GM12878 (cell line): ENCODE data around the gene MAPK8IP3. TPM values are rescaled to one million over a fixed set of nuclear protein-coding genes. Genes with fewer than 3 reads are reported as not detected.

Experiments
- ATAC-seq: fragments of 200-7000 bp; cut with Tn5 transposase; 3 replicates; pipeline ENCODE4 v1.9.1; 2020; ENCODE audit warnings: mild to moderate bottlenecking, moderate library complexity
- BruUV-seq: library from RNA; stranded (reverse); fragments of 400-500 nt; replicated peaks from 2 replicates; lab custom pipeline; 2021; lab: Mats Ljungman, UMichigan
- CTCF ChIA-PET: fragments of 300-600 bp; sonication (Branson Sonifier 250); formaldehyde crosslinking; extraction: SDS; loops from one replicate; lab custom pipeline; 2021; ENCODE audit warnings: inconsistent platforms; lab: Yijun Ruan, JAX
- POLR2A ChIA-PET: fragments of 350-600 bp; formaldehyde crosslinking; extraction: SDS; loops from one replicate; lab custom pipeline; 2021; ENCODE audit warnings: inconsistent platforms; lab: Charles Lee
- RAD21 ChIA-PET: fragments of 300-600 bp; sonication (Branson Sonifier 250); formaldehyde crosslinking; loops from one replicate; lab custom pipeline; 2023; ENCODE audit warnings: antibody characterized with exemption; ENCODE audit not compliant: unreplicated experiment; lab: Charles Lee
- SMC1A ChIA-PET: fragments of 300-600 bp; sonication (Branson Sonifier 250); formaldehyde crosslinking; loops from one replicate; lab custom pipeline; 2023; ENCODE audit not compliant: unreplicated experiment, uncharacterized antibody; lab: Charles Lee
- DNase-seq: peaks from one replicate; pipeline ENCODE4 v3.0.0-alpha.2; 2011; ENCODE audit warnings: low read depth, low spot score
- FAIRE-seq: peaks from 3 replicates; lab custom pipeline; 2011; peaks lifted over from hg19 to GRCh38; lab: Jason Lieb, UNC
- H2AFZ ChIP-seq: 2 replicates; pipeline ENCODE4 v1.6.0; 2011; ENCODE audit warnings: low read depth, low read length, control low read depth; ENCODE audit not compliant: control insufficient read depth
- H3K27ac ChIP-seq: 2 replicates; pipeline ENCODE4 v1.5.1; 2011; ENCODE audit warnings: control low read depth; ENCODE audit not compliant: control insufficient read depth, insufficient read depth
- H3K27me3 ChIP-seq, 2 experiments: replicated peaks in 1 of 2; 2 replicates each; pipeline versions ENCODE4 v1.6.0 to v1.6.1; 2011; ENCODE audit warnings: low read length in 1 of 2; ENCODE audit not compliant: control insufficient read depth in 2 of 2, insufficient read depth in 2 of 2
- H3K36me3 ChIP-seq, 2 experiments: 2 replicates each; pipeline ENCODE4 v1.5.1; 2011; ENCODE audit warnings: low read length in 1 of 2; ENCODE audit not compliant: control insufficient read depth in 2 of 2, insufficient read depth in 2 of 2
- H3K4me1 ChIP-seq: 2 replicates; pipeline ENCODE4 v1.6.1; 2011; ENCODE audit warnings: mild to moderate bottlenecking, low read length, moderate library complexity, mixed read lengths; ENCODE audit not compliant: control insufficient read depth, insufficient read depth
- H3K4me2 ChIP-seq: 2 replicates; pipeline ENCODE4 v1.6.0; 2011; ENCODE audit warnings: control low read depth; ENCODE audit not compliant: control insufficient read depth, insufficient read depth
- H3K4me3 ChIP-seq: fragments of 200-600 bp; sonication (generic); 2 replicates; pipeline ENCODE4 v1.5.1; 2016
- H3K79me2 ChIP-seq: 2 replicates; pipeline ENCODE4 v1.6.0; 2011; ENCODE audit warnings: low read length; ENCODE audit not compliant: control insufficient read depth, insufficient read depth
- H3K9ac ChIP-seq: 2 replicates; pipeline ENCODE4 v1.8.0; 2011; ENCODE audit warnings: low read length, control low read depth, mixed read lengths; ENCODE audit not compliant: control insufficient read depth, insufficient read depth
- H3K9me3 ChIP-seq: replicated peaks from 3 replicates; pipeline ENCODE4 v1.5.1; 2011; ENCODE audit warnings: mild to moderate bottlenecking, low read length; ENCODE audit not compliant: control insufficient read depth, insufficient read depth
- H4K20me1 ChIP-seq: 2 replicates; pipeline ENCODE4 v1.6.0; 2011; ENCODE audit not compliant: control insufficient read depth, insufficient read depth
- IRF5 ChIP-seq: fragments of 450-650 bp; IDR thresholded peaks from 2 replicates; pipeline ENCODE4 v1.6.1; 2017; ENCODE audit warnings: borderline replicate concordance
- MTA2 ChIP-seq: fragments of 450-650 bp; IDR thresholded peaks from 2 replicates; pipeline ENCODE4 v1.6.1; 2016; ENCODE audit warnings: low read depth, mild to moderate bottlenecking, moderate library complexity
- POLR2AphosphoS5 ChIP-seq: IDR thresholded peaks from 2 replicates; pipeline ENCODE4 v1.6.1; 2011; ENCODE audit warnings: mild to moderate bottlenecking, low read length, inconsistent platforms
- SUPT20H ChIP-seq: IDR thresholded peaks from 2 replicates; pipeline ENCODE4 v1.6.1; 2011; ENCODE audit warnings: low read depth, mild to moderate bottlenecking, low read length, moderate library complexity, borderline replicate concordance; ENCODE audit not compliant: control insufficient read depth
- TARDBP ChIP-seq: IDR thresholded peaks from 2 replicates; pipeline ENCODE4 v1.6.1; 2016; ENCODE audit warnings: borderline replicate concordance
- ZNF274 ChIP-seq: IDR thresholded peaks from one replicate; pipeline ENCODE4 v1.8.0; 2011; ENCODE audit not compliant: insufficient read length, insufficient read depth
- ZNF592 ChIP-seq: fragments of 450-650 bp; IDR thresholded peaks from 2 replicates; pipeline ENCODE4 v1.6.1; 2017; ENCODE audit warnings: mild to moderate bottlenecking, moderate library complexity
- WGBS: methylation state at CpG from one replicate; pipeline ENCODE4 v1.1.6; 2016; ENCODE audit warnings: low lambda C conversion rate; ENCODE audit not compliant: insufficient replicate concordance, insufficient coverage; ENCODE audit errors: missing lambda C conversion rate; 5-methylcytosine and 5-hydroxymethylcytosine counted together
- in situ Hi-C: fragments of 300-500 bp; cut with MboI; formaldehyde crosslinking; loops from 9 replicates; pipeline ENCODE4 v1.14.3; 2018; ENCODE audit warnings: mixed read lengths
- intact Hi-C: fragments of 100-400 bp; cut with micrococcal nuclease; formaldehyde crosslinking; loops from one replicate; pipeline ENCODE4 v1.14.2; 2022; ENCODE audit not compliant: unreplicated experiment
- polyA plus RNA-seq, 11 experiments: library from polyadenylated mRNA; depleted of rRNA in 4 of 11; unstranded in 6 of 11; stranded (reverse) in 5 of 11; fragments of >200 nt; fragmentation: Nextera tagmentation in 4 of 11; fragmentation: Illumina TruSeq in 1 of 11; extraction: Ambion mirVana in 4 of 11; extraction: Trizol in 1 of 11; gene quantifications; 1 replicate in 1 of 11; 2 replicates in 10 of 11; pipeline versions ENCODE4 v1.2.1 to v1.2.3, GENCODE V29; 2011 to 2016; ENCODE audit warnings: inconsistent platforms in 2 of 11, missing spikeins in 2 of 11, low read depth in 1 of 11
- total RNA-seq, 4 experiments: library from RNA; depleted of rRNA in 3 of 4; stranded (reverse); fragments of >200 nt in 3 of 4; fragmentation: Illumina TruSeq in 1 of 4; extraction: Trizol in 1 of 4; gene quantifications; 2 replicates each; pipeline versions ENCODE4 v1.2.1 to v1.2.3, GENCODE V29; 2013 to 2021

MAPK8IP3 gene
- total and polyA plus RNA-seq, 10 of the 15 experiments (the other 5 are each of a cell fraction or from before 2014, with no cell fraction given), result 0.06 to 67.9 (median 18.2) TPM

GRCh38 chr16:1747934-1748333 is 41.9 kb downstream of the MAPK8IP3 start:
- in situ Hi-C loops, result no loop called here
- BruUV-seq, result no TSS peak
- no peak for DNase-seq
- H3K4me1 ChIP-seq, result no peaks in the 10 kb centered on the region
- H3K9ac ChIP-seq, result no peak overlapping the region
- no peak overlapping the region for H2AFZ ChIP-seq
- no peak for FAIRE-seq
- no peaks in the 10 kb centered on the region for H3K9me3 ChIP-seq
- no peaks in the 10 kb centered on the region for H3K27me3 ChIP-seq
- no peak overlapping the region for H3K27ac ChIP-seq
- no peak for ATAC-seq
- 95% methylated on average over 11 of the region's 11 CpGs for WGBS
- CTCF ChIA-PET, result no interaction called here
- H3K4me2 ChIP-seq, result no peak overlapping the region
- no peaks in the 10 kb centered on the region for H4K20me1 ChIP-seq
- H3K79me2 ChIP-seq, result no peaks in the 10 kb centered on the region
- SMC1A ChIA-PET, result no interaction called here
- no peak overlapping the region for H3K4me3 ChIP-seq
- POLR2A ChIA-PET, result no interaction called here
- RAD21 ChIA-PET, result no interaction called here
- H3K36me3 ChIP-seq, result peaks cover 10 to 18% of the 10 kb centered on the region in 2 experiments
- intact Hi-C loops, result no loop called here
- TF ChIP-seq IRF5, result no peak
- no peak for TF ChIP-seq ZNF274
- TF ChIP-seq POLR2AphosphoS5, result no peak
- no peak for TF ChIP-seq MTA2
- TF ChIP-seq SUPT20H, result no peak
- no peak for TF ChIP-seq ZNF592
- no peak for TF ChIP-seq TARDBP
- TF ChIP-seq, all 136 proteins: peak for 0
